Measurements from ENCODE around the gene OCA2.

DNA sequence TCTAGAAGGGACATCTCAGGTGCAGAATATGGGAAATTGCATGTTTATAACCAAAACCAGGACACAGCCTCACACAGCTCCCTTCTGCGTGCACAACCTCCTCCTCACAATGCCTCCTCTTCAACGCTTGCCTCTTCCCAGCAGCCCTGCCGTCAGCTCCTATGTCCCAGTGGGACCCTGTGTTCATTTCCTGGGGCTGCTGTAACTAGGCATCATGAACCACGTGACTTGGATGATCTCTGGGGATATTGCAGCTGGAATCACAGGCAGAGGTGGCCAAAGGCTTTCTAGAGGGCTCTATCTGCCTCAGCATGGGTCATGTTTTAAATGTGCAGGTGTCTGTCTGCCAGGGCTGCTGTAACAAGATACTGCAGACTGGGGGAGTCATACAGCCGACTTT is 375.3 kb downstream of the OCA2 start:
- TF ChIP-seq, protein P1, sequence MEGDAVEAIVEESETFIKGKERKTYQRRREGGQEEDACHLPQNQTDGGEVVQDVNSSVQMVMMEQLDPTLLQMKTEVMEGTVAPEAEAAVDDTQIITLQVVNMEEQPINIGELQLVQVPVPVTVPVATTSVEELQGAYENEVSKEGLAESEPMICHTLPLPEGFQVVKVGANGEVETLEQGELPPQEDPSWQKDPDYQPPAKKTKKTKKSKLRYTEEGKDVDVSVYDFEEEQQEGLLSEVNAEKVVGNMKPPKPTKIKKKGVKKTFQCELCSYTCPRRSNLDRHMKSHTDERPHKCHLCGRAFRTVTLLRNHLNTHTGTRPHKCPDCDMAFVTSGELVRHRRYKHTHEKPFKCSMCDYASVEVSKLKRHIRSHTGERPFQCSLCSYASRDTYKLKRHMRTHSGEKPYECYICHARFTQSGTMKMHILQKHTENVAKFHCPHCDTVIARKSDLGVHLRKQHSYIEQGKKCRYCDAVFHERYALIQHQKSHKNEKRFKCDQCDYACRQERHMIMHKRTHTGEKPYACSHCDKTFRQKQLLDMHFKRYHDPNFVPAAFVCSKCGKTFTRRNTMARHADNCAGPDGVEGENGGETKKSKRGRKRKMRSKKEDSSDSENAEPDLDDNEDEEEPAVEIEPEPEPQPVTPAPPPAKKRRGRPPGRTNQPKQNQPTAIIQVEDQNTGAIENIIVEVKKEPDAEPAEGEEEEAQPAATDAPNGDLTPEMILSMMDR (conservative IDR thresholded peaks at IDR 0.05; ENCODE audit: low read depth, low read length), result no peak
- TF ChIP-seq EZH2 (IDR thresholded peaks at IDR 0.05; ENCODE audit: borderline replicate concordance, low read depth, low read length, poor library complexity, severe bottlenecking), result no peak
